Karpas-422 (cell line): Measurements from ENCODE around the gene TRPM2. TPM values are rescaled to one million over a fixed set of nuclear protein-coding genes. Genes with fewer than 3 reads are reported as not detected.
A peak's percentile ranks its signal among the peaks of the same experiment; 100 is the strongest.

Source experiments
- DNase-seq: peaks from one replicate; pipeline ENCODE4 v3.0.0-alpha.2; 2015
- H2AFZ ChIP-seq: fragments of 200-600 bp; sonication (generic); 2 replicates; pipeline ENCODE4 v1.6.1; 2014; ENCODE audit warnings: antibody characterized with exemption, low read length, mixed read lengths
- H3K27ac ChIP-seq: fragments of 200-600 bp; sonication (generic); 2 replicates; pipeline ENCODE4 v1.5.1; 2014; ENCODE audit warnings: mild to moderate bottlenecking, low read length, moderate library complexity
- H3K27me3 ChIP-seq: fragments of 200-600 bp; sonication (generic); 2 replicates; pipeline ENCODE4 v1.6.1; 2014; ENCODE audit warnings: low read length, mixed read lengths
- H3K36me3 ChIP-seq: fragments of 200-600 bp; sonication (generic); 2 replicates; pipeline ENCODE4 v1.6.1; 2014; ENCODE audit warnings: low read length, mixed read lengths; ENCODE audit not compliant: insufficient read depth
- H3K4me1 ChIP-seq: fragments of 200-600 bp; sonication (generic); 2 replicates; pipeline ENCODE4 v1.6.1; 2014; ENCODE audit warnings: mild to moderate bottlenecking, low read length, mixed read lengths
- H3K4me2 ChIP-seq: fragments of 200-600 bp; sonication (generic); 2 replicates; pipeline ENCODE4 v1.6.1; 2014; ENCODE audit warnings: low read length, low read depth, mild to moderate bottlenecking; ENCODE audit not compliant: poor library complexity, severe bottlenecking
- H3K4me3 ChIP-seq: fragments of 200-600 bp; sonication (generic); 2 replicates; pipeline ENCODE4 v1.5.1; 2014; ENCODE audit warnings: mild to moderate bottlenecking, antibody characterized with exemption, low read length, mixed read lengths
- H3K79me2 ChIP-seq: fragments of 200-600 bp; sonication (generic); 2 replicates; pipeline ENCODE4 v1.6.1; 2014; ENCODE audit warnings: mild to moderate bottlenecking, low read length, mixed read lengths
- H3K9ac ChIP-seq: fragments of 200-600 bp; sonication (generic); 2 replicates; pipeline ENCODE4 v1.6.0; 2014; ENCODE audit warnings: low read length
- H3K9me2 ChIP-seq: fragments of 200-600 bp; sonication (generic), shearing (Covaris generic); replicated peaks from 2 replicates; pipeline ENCODE4 v1.6.0; 2014; ENCODE audit warnings: mild to moderate bottlenecking, low read length, moderate library complexity; ENCODE audit not compliant: insufficient read depth
- H3K9me3 ChIP-seq: fragments of 300-700, 200-600 bp; sonication (generic); 2 replicates; pipeline ENCODE4 v1.6.1; 2014; ENCODE audit warnings: low read length, mixed read lengths
- H4K20me1 ChIP-seq: fragments of 200-600 bp; sonication (generic); 2 replicates; pipeline ENCODE4 v1.6.1; 2014; ENCODE audit warnings: mild to moderate bottlenecking, antibody characterized with exemption, low read length, low read depth; ENCODE audit not compliant: insufficient read depth
- total RNA-seq: library from RNA; depleted of rRNA; stranded (reverse); fragments of >200 nt; shearing (Covaris generic); gene quantifications from 2 replicates; pipeline ENCODE4 v1.2.3, GENCODE V29; 2014; ENCODE audit warnings: low replicate concordance

Gene TRPM2
- total RNA-seq, 1 experiment from 2014 or later, result not detected

- DNase-seq, result no peak
- Histone ChIP-seq H3K36me3 (no peaks in the 10 kb centered on the region), H3K27me3 (no peaks in the 10 kb centered on the region), H3K9me3 (no peaks in the 10 kb centered on the region), H3K4me1 (no peaks in the 10 kb centered on the region), H3K9me2 (no peaks in the 10 kb centered on the region), H3K79me2 (no peaks in the 10 kb centered on the region), H4K20me1 (0 out of 2 replicates have a peak, but pooled peaks cover 3% of the 10 kb centered on the region), H3K4me3 (no peak overlapping the region), H3K9ac (no peak overlapping the region), H3K27ac (no peak overlapping the region), H3K4me2 (no peak overlapping the region), H2AFZ (no peak overlapping the region)
These were observed 28.6 kb upstream of the TRPM2 start for GRCh38 chr21:44324854-44325107.

GRCh38 chr21:44325386-44326271 is 27.8 kb upstream of the TRPM2 start:
- Histone ChIP-seq H3K79me2 (no peaks in the 10 kb centered on the region), H3K27ac (no peak overlapping the region), H3K36me3 (no peaks in the 10 kb centered on the region), H3K4me1 (no peaks in the 10 kb centered on the region), H4K20me1 (0 out of 2 replicates have a peak, but pooled peaks cover 3% of the 10 kb centered on the region), H3K9ac (no peak overlapping the region), H3K4me2 (no peak overlapping the region), H3K9me2 (no peaks in the 10 kb centered on the region), H2AFZ (no peak overlapping the region), H3K4me3 (no peak overlapping the region), H3K27me3 (no peaks in the 10 kb centered on the region), H3K9me3 (no peaks in the 10 kb centered on the region)
- DNase-seq, result no peak

DNA sequence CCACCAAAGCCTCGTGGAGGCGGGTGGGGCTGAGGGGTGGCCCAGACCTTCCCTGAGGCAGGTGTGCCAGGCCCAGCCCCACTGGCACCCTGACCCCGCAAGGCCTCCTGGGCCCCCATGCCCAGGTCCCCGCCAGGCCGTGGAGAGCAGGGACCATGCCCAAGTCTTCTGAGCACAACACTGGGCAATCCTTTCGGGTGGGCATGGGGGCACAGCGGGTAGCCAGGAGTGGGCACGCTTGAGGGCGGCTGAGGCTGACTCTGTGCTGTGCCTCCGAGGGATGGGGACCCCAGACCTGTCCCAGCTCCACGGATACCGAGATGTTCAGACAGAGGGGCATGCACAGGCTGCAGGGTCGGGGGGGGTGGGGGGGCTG is 27.2 kb upstream of the TRPM2 start:
- H3K9ac ChIP-seq, result no peak overlapping the region
- no peak for DNase-seq
- 0 out of 2 replicates have a peak, but pooled peaks cover 3% of the 10 kb centered on the region for H4K20me1 ChIP-seq

GRCh38 chr21:44326716-44327602 is 26.5 kb upstream of the TRPM2 start:
- H3K4me3 ChIP-seq, result no peak overlapping the region
- no peak for DNase-seq
- no peak overlapping the region for H2AFZ ChIP-seq
- no peaks in the 10 kb centered on the region for H3K9me3 ChIP-seq
- H3K9ac ChIP-seq, result no peak overlapping the region
- H3K36me3 ChIP-seq, result no peaks in the 10 kb centered on the region
- H3K4me2 ChIP-seq, result no peak overlapping the region
- H3K27ac ChIP-seq, result no peak overlapping the region
- no peaks in the 10 kb centered on the region for H3K27me3 ChIP-seq
- no peaks in the 10 kb centered on the region for H3K4me1 ChIP-seq
- H3K9me2 ChIP-seq, result no peaks in the 10 kb centered on the region
- H4K20me1 ChIP-seq, result 0 out of 2 replicates have a peak, but pooled peaks cover 3% of the 10 kb centered on the region
- no peaks in the 10 kb centered on the region for H3K79me2 ChIP-seq

More for the DNA sequence above, 27.2 kb upstream of the TRPM2 start:
- Histone ChIP-seq H3K27me3 (no peaks in the 10 kb centered on the region), H3K79me2 (no peaks in the 10 kb centered on the region), H3K27ac (no peak overlapping the region), H3K4me1 (no peaks in the 10 kb centered on the region), H2AFZ (no peak overlapping the region), H3K4me2 (no peak overlapping the region), H3K4me3 (no peak overlapping the region), H3K36me3 (no peaks in the 10 kb centered on the region), H3K9me2 (no peaks in the 10 kb centered on the region), H3K9me3 (no peaks in the 10 kb centered on the region)

- no peaks in the 10 kb centered on the region for H3K79me2 ChIP-seq
- DNase-seq, result no peak
- H4K20me1 ChIP-seq, result 0 out of 2 replicates have a peak, but pooled peaks cover 3% of the 10 kb centered on the region
- H3K9me2 ChIP-seq, result no peaks in the 10 kb centered on the region
- no peaks in the 10 kb centered on the region for H3K9me3 ChIP-seq
- no peak overlapping the region for H3K4me2 ChIP-seq
- no peaks in the 10 kb centered on the region for H3K27me3 ChIP-seq
- no peaks in the 10 kb centered on the region for H3K36me3 ChIP-seq
- no peaks in the 10 kb centered on the region for H3K4me1 ChIP-seq
- H3K27ac ChIP-seq, result no peak overlapping the region
- no peak overlapping the region for H2AFZ ChIP-seq
- no peak overlapping the region for H3K4me3 ChIP-seq
- H3K9ac ChIP-seq, result no peak overlapping the region
These were observed 25.8 kb upstream of the TRPM2 start for GRCh38 chr21:44327603-44327974.

GRCh38 chr21:44328242-44328895 is 25.1 kb upstream of the TRPM2 start:
- Histone ChIP-seq H3K79me2 (no peaks in the 10 kb centered on the region), H3K9me2 (no peaks in the 10 kb centered on the region), H3K27me3 (no peaks in the 10 kb centered on the region), H3K36me3 (no peaks in the 10 kb centered on the region), H2AFZ (no peak overlapping the region), H3K9me3 (no peaks in the 10 kb centered on the region), H3K4me3 (no peak overlapping the region), H3K27ac (no peak overlapping the region), H3K4me1 (no peaks in the 10 kb centered on the region), H3K4me2 (no peak overlapping the region), H4K20me1 (0 out of 2 replicates have a peak, but pooled peaks cover 3% of the 10 kb centered on the region), H3K9ac (no peak overlapping the region)
- DNase-seq, result no peak

DNA sequence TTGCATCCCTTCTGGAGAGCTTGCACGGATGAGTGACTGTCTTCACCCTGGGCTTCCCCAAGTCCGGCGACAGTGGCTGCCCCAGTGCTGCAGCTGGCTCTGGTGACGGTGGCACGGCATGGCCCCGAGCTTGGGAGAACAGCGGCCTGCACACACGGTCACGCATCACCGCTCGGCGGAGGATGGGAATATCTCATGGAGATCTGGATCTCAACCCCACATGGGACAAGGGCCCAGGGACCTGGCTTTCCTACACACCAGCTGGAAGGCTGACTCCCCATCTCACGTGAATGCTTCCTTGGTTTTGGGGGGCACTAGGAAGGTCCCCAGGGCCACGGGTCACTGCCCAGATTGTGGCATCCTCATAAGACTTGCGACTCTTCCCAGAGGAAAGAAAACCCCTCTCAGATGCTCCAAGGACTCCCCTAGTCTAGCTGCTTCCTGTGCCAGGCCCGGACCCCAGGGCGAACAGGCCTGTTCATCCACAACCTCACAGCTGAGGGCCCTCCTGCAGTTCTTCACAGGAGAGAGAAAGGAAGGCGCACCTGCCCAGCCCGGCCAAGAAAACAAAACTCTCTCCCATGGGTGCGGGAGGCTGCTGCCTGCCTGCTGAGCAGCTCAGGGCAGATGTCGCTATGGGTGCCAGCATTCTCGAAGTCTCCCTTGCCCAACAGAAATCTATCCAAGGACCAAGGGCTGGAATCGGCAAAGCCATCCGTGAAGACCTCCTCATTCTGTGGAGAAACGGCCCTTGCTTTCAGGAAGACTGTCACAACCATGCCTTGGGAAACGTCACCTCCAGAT is 24.1 kb upstream of the TRPM2 start:
- H3K9me2 ChIP-seq, result no peaks in the 10 kb centered on the region
- H3K36me3 ChIP-seq, result no peaks in the 10 kb centered on the region
- H3K4me2 ChIP-seq, result no peak overlapping the region
- 0 out of 2 replicates have a peak, but pooled peaks cover 3% of the 10 kb centered on the region for H4K20me1 ChIP-seq
- H3K27me3 ChIP-seq, result no peaks in the 10 kb centered on the region
- H3K79me2 ChIP-seq, result no peaks in the 10 kb centered on the region
- peak; percentile 55 for DNase-seq
- H2AFZ ChIP-seq, result no peak overlapping the region
- no peaks in the 10 kb centered on the region for H3K9me3 ChIP-seq
- no peak overlapping the region for H3K9ac ChIP-seq
- no peak overlapping the region for H3K4me3 ChIP-seq
- H3K27ac ChIP-seq, result no peak overlapping the region
- peaks cover 7% of the 10 kb centered on the region for H3K4me1 ChIP-seq
